ENCODE measurements around the gene SCYGR2. TPM values are rescaled to one million over a fixed set of nuclear protein-coding genes. Genes with fewer than 3 reads are reported as not detected.
"Not testable (repeated sequence)": the region's sequence is repeated elsewhere in the genome, so short reads cannot be mapped to it uniquely, and the experiment has no call there.

The SCYGR2 gene
- not detected in 2 replicates for total RNA-seq (ENCODE audit: low replicate concordance)

GRCh38 chr2:227598835-227599503 is at the start of gene SCYGR2:
SCYGR2 (plus strand) TSS chr2:227598893; CDS start chr2:227598893, 0 bp downstream.
- H3K4me3 ChIP-seq (ENCODE audit: low read depth, low read length); DNase-seq (ENCODE audit: low read depth): not testable (repeated sequence)

GRCh38 chr2:227551836-227552235 is 46.9 kb upstream of the SCYGR2 start:
- H3K4me3 ChIP-seq (ENCODE audit: low read depth, low read length): no peak overlapping the region
- TF ChIP-seq CTCF (IDR thresholded peaks at IDR 0.05; ENCODE audit: insufficient read depth, low read length): no peak
- DNase-seq (ENCODE audit: low read depth): no peak

- no peak overlapping the region for H3K4me3 ChIP-seq (ENCODE audit: low read depth, low read length)
- no peak for DNase-seq (ENCODE audit: low read depth)
- no peak for TF ChIP-seq CTCF (IDR thresholded peaks at IDR 0.05; ENCODE audit: insufficient read depth, low read length)
Measured at GRCh38 chr2:227562581-227562980, 36.1 kb upstream of the SCYGR2 start.

GRCh38 chr2:227565080-227565479 is 33.6 kb upstream of the SCYGR2 start:
- TF ChIP-seq CTCF (IDR thresholded peaks at IDR 0.05; ENCODE audit: insufficient read depth, low read length): no peak
- no peak overlapping the region for H3K4me3 ChIP-seq (ENCODE audit: low read depth, low read length)
- no peak for DNase-seq (ENCODE audit: low read depth)

GRCh38 chr2:227566012-227566411 is 32.7 kb upstream of the SCYGR2 start:
- DNase-seq (ENCODE audit: low read depth): no peak
- no peak for TF ChIP-seq CTCF (IDR thresholded peaks at IDR 0.05; ENCODE audit: insufficient read depth, low read length)
- H3K4me3 ChIP-seq (ENCODE audit: low read depth, low read length): no peak overlapping the region

- TF ChIP-seq CTCF (IDR thresholded peaks at IDR 0.05; ENCODE audit: insufficient read depth, low read length): no peak
- DNase-seq (ENCODE audit: low read depth): no peak
- H3K4me3 ChIP-seq (ENCODE audit: low read depth, low read length): no peak overlapping the region
Measured at GRCh38 chr2:227568852-227569169, 29.9 kb upstream of the SCYGR2 start.

GRCh38 chr2:227570615-227571014 is 28.1 kb upstream of the SCYGR2 start:
- DNase-seq (ENCODE audit: low read depth): no peak
- no peak overlapping the region for H3K4me3 ChIP-seq (ENCODE audit: low read depth, low read length)
- no peak for TF ChIP-seq CTCF (IDR thresholded peaks at IDR 0.05; ENCODE audit: insufficient read depth, low read length)
